HG03108 (cell line): Measurements from ENCODE around the gene PHF21B.
"Not testable (repeated sequence)": the region's sequence is repeated elsewhere in the genome, so short reads cannot be mapped to it uniquely, and the experiment has no call there.

ENCODE experiments used
- ATAC-seq: cut with Tn5 transposase; IDR thresholded peaks from one replicate; pipeline ENCODE4 v1.9.1; 2021; ENCODE audit warnings: moderate library complexity; ENCODE audit not compliant: unreplicated experiment

Gene PHF21B

GRCh38 chr22:45009606-45010531, at the start of gene PHF21B:
Gene PHF21B, minus strand, starts transcription at chr22:45010005. Its CDS starts 456 bp downstream, at chr22:45009549.
- ATAC-seq, result no peak

- ATAC-seq, result no peak
Measured at GRCh38 chr22:45059296-45059695, 49.5 kb upstream of the PHF21B start.

GRCh38 chr22:45058622-45058912, 48.8 kb upstream of the PHF21B start:
- ATAC-seq, result no peak

DNA sequence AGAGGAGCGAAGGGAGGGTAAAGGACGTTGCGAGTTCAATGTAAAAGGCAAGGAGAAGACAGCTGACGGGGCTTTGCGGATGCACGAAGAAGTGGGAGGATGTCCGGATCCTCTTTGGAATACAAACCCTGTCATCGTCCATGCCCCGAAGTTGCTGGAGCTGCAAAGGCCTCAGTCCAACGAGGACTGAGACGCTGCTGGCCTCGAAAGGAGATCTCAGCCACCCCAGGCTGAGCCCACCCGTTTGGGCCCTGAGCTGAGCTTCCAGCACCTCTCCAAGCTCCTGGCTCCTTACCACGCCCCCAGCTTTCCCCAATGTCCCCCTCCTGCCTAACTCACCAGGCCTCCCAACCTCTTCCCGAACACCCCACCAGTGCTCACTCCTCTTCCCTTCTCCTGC, 46.1 kb upstream of the PHF21B start:
- ATAC-seq, result no peak

- no peak for ATAC-seq
Measured at GRCh38 chr22:45053571-45053970, 43.8 kb upstream of the PHF21B start.

DNA sequence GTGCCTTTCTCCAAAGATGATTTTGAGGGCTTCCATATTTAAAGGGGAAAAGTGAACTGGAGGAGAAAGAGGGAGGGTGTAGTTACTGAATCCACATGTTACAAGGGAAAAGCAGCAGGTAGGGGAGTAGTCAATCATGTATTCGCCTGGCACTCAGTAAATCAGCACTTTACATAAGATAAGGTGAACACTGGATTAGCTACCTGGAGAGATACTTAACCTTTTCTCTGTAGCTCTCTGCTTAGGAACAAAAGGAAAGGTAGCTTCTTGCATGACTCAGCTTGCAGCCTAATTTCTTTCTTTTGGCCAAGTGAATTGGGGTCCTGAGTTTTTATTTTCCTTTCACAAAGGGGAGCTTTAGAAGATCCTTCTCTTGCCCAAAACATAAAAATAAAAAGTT, 43.3 kb upstream of the PHF21B start:
- no peak for ATAC-seq

DNA sequence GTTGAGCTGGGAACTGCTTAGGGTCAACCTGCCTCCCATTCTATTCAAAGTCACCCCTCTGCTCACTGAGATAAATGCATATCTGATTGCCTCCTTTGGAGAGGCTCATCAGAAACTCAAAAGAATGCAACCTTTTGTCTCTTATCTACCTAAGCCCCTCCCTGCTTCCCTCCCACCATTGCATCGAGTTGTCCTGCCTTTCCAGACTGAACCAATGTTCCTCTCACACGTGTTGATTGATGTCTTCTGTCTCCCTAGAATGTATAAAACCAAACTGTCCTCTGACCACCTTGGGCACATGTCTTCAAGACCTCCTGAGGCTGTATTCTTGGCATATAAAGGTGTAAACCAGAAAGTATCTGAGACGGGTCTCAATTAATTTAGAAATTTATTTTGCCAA, 42.9 kb upstream of the PHF21B start:
- ATAC-seq, result not testable (repeated sequence)

DNA sequence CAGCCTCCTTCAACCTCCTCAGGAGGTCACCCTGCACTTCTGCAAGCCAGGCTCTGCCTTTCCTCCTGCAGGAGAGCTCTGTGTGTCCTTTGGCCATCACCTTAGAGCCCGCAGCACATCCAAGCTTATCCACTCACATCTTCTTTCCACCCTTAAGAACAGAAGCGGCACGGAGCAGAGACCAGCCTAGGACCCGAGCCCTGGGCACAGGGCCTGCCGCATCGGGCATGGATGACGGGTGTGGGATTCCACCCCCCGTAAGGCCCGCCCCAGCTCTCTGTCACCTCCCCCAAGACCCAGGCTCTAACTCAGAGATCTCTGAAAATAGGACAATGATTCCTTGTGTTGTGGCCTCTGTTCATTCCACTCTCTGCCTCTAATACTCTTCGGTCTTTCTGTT, 42.1 kb upstream of the PHF21B start:
- ATAC-seq, result no peak

DNA sequence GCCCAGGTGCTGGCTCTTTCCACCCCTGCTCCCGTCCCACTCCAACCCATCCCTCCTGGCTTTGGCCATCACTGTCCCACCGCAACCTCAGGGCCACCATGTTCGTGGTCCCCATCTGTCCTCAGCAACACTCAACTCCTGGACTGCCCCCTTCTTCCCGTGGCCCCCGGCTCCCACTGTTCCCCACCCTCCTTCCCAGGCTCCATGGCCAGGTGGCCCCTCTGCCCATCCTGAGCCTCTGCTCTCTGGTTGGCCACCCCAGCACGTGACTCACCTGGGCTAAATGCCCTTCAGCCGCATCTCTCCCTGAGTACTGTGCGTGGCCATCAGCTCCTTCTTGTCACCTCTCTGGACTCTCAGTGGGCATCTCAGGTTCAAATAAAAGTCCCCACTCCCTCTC, 41.6 kb upstream of the PHF21B start:
- ATAC-seq, result no peak

DNA sequence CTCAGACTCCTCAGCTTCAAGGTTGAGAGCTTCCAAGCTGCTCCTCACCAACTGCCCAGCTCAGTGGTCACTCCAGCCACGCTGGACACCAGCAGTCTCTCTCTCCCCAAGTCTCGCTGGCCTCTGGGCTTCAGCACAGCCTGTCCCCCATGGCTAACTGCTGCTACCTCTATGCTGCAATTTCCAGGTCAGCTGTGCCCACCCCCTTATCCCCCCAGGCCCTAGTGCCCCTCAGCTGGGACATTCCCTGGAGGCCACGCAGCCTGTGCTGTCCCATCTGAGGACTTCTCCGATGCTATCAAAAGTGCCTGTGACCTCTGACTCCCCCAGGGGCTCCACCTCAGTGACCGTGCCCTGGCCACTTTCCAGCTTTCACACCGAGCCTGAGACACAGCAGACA, 37.5 kb upstream of the PHF21B start:
- ATAC-seq, result no peak

DNA sequence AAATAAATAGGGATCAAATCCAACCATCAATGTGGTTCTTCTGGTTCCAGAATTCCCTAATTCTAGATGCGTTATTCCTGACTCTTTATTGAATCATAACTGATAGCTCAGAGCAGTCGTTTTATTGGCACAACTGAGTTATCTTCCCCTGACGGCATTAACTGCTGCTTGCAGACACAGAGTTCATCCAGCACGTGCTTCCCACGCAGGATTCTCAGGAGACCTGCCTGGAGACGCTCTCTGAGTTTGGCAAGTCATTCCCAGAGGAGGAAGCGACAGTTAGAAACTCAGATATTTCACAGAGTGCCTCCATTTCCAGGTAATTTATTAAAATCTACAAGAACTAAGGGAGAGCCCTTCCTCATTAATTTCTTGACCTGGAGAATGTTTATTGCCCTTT, 35.4 kb upstream of the PHF21B start:
- no peak for ATAC-seq

GRCh38 chr22:45042263-45042662, 32.5 kb upstream of the PHF21B start:
- ATAC-seq, result no peak

DNA sequence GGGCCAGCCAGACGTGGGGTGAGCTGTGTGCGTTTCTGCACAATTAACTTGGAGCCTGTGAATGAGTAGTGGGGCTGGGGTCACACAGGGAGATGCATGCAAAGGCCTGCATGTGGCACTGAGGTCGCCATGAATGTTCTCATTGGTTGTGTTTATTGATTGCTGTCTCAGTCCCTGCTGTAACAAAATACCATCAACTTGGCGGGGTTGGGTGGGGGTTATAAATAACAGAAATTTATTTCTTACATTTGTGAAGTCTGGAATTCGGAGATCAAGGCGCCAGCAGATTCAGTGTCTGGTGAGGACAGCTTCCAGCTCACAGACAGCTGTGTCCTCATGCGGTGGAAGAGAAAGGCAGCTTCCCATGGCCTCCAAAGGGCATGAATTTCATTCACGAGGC, 29.3 kb upstream of the PHF21B start:
- ATAC-seq, result no peak

DNA sequence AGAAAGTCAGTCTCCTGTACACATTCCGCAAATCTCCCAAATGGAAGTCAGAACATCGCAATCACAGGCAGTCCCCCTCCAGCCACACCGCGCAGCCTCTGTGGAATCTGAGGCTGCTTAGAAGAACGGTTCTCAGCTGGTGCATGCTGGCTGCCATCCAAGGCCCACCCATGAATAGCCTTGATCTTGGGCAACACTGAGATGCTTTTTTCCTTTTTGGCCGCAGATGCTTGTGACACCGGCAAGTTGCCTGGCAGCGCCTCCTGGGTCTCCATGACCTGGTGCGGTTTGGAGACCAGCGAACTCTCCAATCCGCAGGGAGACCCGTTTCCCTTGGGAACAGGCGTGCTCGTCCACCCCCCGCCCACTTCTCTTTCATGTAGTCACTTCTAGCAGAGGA, 26.3 kb upstream of the PHF21B start:
- no peak for ATAC-seq

- no peak for ATAC-seq
Measured at GRCh38 chr22:45034821-45035220, 25.0 kb upstream of the PHF21B start.

DNA sequence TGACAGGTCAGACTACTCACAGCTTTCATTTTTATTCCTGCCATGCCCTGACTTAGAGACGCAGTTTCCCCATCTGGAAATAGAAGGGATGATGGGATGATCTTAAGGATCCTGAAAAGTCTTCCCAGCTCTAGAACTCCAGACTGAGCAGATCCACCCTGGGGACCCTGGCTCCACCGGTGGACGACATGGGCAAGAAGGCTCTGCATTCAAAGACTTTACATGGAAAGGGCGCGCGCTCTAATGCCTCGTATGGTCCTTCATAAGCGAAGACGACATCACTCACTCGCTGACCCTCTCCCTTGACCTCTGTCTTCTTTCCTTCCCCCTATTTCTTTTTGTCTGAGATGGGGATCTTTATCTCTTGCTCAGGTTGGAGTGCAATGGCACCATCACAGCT, 24.4 kb upstream of the PHF21B start:
- no peak for ATAC-seq

GRCh38 chr22:45033136-45033535, 23.3 kb upstream of the PHF21B start:
- no peak for ATAC-seq

- no peak for ATAC-seq
Measured at GRCh38 chr22:45031629-45032403, 22.0 kb upstream of the PHF21B start.

DNA sequence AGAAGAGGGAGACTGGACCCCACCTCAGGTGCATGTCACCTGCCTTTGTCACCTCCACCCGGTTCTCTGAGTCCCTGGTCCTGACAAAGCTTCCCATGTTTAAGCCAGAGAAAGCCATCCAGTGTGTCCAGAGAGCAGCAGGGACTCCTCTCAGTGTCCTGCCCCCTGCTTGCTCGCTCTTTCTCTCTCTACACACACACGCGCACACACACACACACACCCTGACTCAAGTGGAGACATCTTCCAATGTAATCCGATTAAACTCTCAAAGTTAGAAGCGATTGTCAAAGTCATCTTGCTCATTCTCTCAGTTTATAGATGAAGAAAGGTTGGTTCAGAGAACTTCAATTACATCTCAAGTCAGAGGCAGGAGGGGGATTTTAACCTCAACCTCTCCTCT, 19.7 kb upstream of the PHF21B start:
- ATAC-seq, result no peak

GRCh38 chr22:45026511-45026910, 16.7 kb upstream of the PHF21B start:
- ATAC-seq, result no peak

GRCh38 chr22:45023431-45023830, 13.6 kb upstream of the PHF21B start:
- ATAC-seq, result no peak
